Measurements from ENCODE around the gene MYH6. TPM values are rescaled to one million over a fixed set of nuclear protein-coding genes. Genes with fewer than 3 reads are reported as not detected.

The MYH6 gene
- polyA plus RNA-seq, 1 donor: 0.03 TPM

GRCh38 chr14:23414254-23414653 lies 6.2 kb upstream of the MYH6 start:
- Histone ChIP-seq H3K4me3 (ENCODE audit: low read length) (no peak overlapping the region), H3K4me1 (ENCODE audit: control insufficient read depth, insufficient read depth, low read length) (no peaks in the 10 kb centered on the region), H3K27ac (ENCODE audit: low read length) (no peak overlapping the region), H3K36me3 (ENCODE audit: control insufficient read depth, insufficient read depth, low read length) (no peaks in the 10 kb centered on the region), H3K27me3 (ENCODE audit: control insufficient read depth, insufficient read depth, low read length) (no peaks in the 10 kb centered on the region), H3K9me3 (ENCODE audit: control insufficient read depth, low read depth, low read length) (no peaks in the 10 kb centered on the region)
- WGBS (ENCODE audit: insufficient coverage, low lambda C conversion rate): no CpG with 5 or more reads among the region's 3 CpGs
- DNase-seq: no peak

- no CpG with 5 or more reads among the region's 16 CpGs for WGBS (ENCODE audit: insufficient coverage, low lambda C conversion rate)
- H3K9me3 ChIP-seq (ENCODE audit: control insufficient read depth, low read depth, low read length): no peaks in the 10 kb centered on the region
- H3K27me3 ChIP-seq (ENCODE audit: control insufficient read depth, insufficient read depth, low read length): no peaks in the 10 kb centered on the region
- H3K36me3 ChIP-seq (ENCODE audit: control insufficient read depth, insufficient read depth, low read length): no peaks in the 10 kb centered on the region
- DNase-seq: no peak
- H3K27ac ChIP-seq (ENCODE audit: low read length): no peak overlapping the region
- H3K4me1 ChIP-seq (ENCODE audit: control insufficient read depth, insufficient read depth, low read length): no peaks in the 10 kb centered on the region
- H3K4me3 ChIP-seq (ENCODE audit: low read length): no peak overlapping the region
Measured at GRCh38 chr14:23413681-23414080, 5.6 kb upstream of the MYH6 start.

GRCh38 chr14:23411563-23412525 lies 3.8 kb upstream of the MYH6 start:
- no peak for DNase-seq
- H3K27me3 ChIP-seq (ENCODE audit: control insufficient read depth, insufficient read depth, low read length): no peaks in the 10 kb centered on the region

GRCh38 chr14:23409966-23410635 lies 2.0 kb upstream of the MYH6 start:
- no peaks in the 10 kb centered on the region for H3K4me1 ChIP-seq (ENCODE audit: control insufficient read depth, insufficient read depth, low read length)
- H3K4me3 ChIP-seq (ENCODE audit: low read length): no peak overlapping the region
- no CpG with 5 or more reads among the region's 14 CpGs for WGBS (ENCODE audit: insufficient coverage, low lambda C conversion rate)
- no peaks in the 10 kb centered on the region for H3K9me3 ChIP-seq (ENCODE audit: control insufficient read depth, low read depth, low read length)
- H3K27ac ChIP-seq (ENCODE audit: low read length): no peak overlapping the region
- H3K36me3 ChIP-seq (ENCODE audit: control insufficient read depth, insufficient read depth, low read length): no peaks in the 10 kb centered on the region
- no peaks in the 10 kb centered on the region for H3K27me3 ChIP-seq (ENCODE audit: control insufficient read depth, insufficient read depth, low read length)
- DNase-seq: no peak

More at GRCh38 chr14:23411563-23412525, 3.8 kb upstream of the MYH6 start:
- Histone ChIP-seq H3K9me3 (ENCODE audit: control insufficient read depth, low read depth, low read length) (no peaks in the 10 kb centered on the region), H3K4me1 (ENCODE audit: control insufficient read depth, insufficient read depth, low read length) (no peaks in the 10 kb centered on the region), H3K27ac (ENCODE audit: low read length) (no peak overlapping the region), H3K4me3 (ENCODE audit: low read length) (no peak overlapping the region), H3K36me3 (ENCODE audit: control insufficient read depth, insufficient read depth, low read length) (no peaks in the 10 kb centered on the region)
- no CpG with 5 or more reads among the region's 14 CpGs for WGBS (ENCODE audit: insufficient coverage, low lambda C conversion rate)

GRCh38 chr14:23409475-23409874 lies 1.4 kb upstream of the MYH6 start:
- H3K4me1 ChIP-seq (ENCODE audit: control insufficient read depth, insufficient read depth, low read length): no peaks in the 10 kb centered on the region
- no peak overlapping the region for H3K27ac ChIP-seq (ENCODE audit: low read length)

GRCh38 chr14:23408307-23408630 lies 196 bp upstream of the MYH6 start:
- no peak for DNase-seq
- 53% methylated on average over 2 of the region's 5 CpGs for WGBS (ENCODE audit: insufficient coverage, low lambda C conversion rate)
- Histone ChIP-seq H3K27ac (ENCODE audit: low read length) (no peak overlapping the region), H3K4me3 (ENCODE audit: low read length) (no peak overlapping the region), H3K36me3 (ENCODE audit: control insufficient read depth, insufficient read depth, low read length) (no peaks in the 10 kb centered on the region), H3K4me1 (ENCODE audit: control insufficient read depth, insufficient read depth, low read length) (no peaks in the 10 kb centered on the region), H3K9me3 (ENCODE audit: control insufficient read depth, low read depth, low read length) (no peaks in the 10 kb centered on the region), H3K27me3 (ENCODE audit: control insufficient read depth, insufficient read depth, low read length) (no peaks in the 10 kb centered on the region)

More at GRCh38 chr14:23409475-23409874, 1.4 kb upstream of the MYH6 start:
- no peak overlapping the region for H3K4me3 ChIP-seq (ENCODE audit: low read length)
- H3K9me3 ChIP-seq (ENCODE audit: control insufficient read depth, low read depth, low read length): no peaks in the 10 kb centered on the region
- H3K36me3 ChIP-seq (ENCODE audit: control insufficient read depth, insufficient read depth, low read length): no peaks in the 10 kb centered on the region
- no peaks in the 10 kb centered on the region for H3K27me3 ChIP-seq (ENCODE audit: control insufficient read depth, insufficient read depth, low read length)
- no CpG with 5 or more reads among the region's 2 CpGs for WGBS (ENCODE audit: insufficient coverage, low lambda C conversion rate)
- DNase-seq: no peak

- Histone ChIP-seq H3K36me3 (ENCODE audit: control insufficient read depth, insufficient read depth, low read length) (no peaks in the 10 kb centered on the region), H3K4me3 (ENCODE audit: low read length) (no peak overlapping the region), H3K4me1 (ENCODE audit: control insufficient read depth, insufficient read depth, low read length) (no peaks in the 10 kb centered on the region), H3K9me3 (ENCODE audit: control insufficient read depth, low read depth, low read length) (no peaks in the 10 kb centered on the region), H3K27me3 (ENCODE audit: control insufficient read depth, insufficient read depth, low read length) (peaks cover 3% of the 10 kb centered on the region), H3K27ac (ENCODE audit: low read length) (no peak overlapping the region)
- no peak for DNase-seq
- WGBS (ENCODE audit: insufficient coverage, low lambda C conversion rate): 80% methylated on average over 1 of the region's 15 CpGs
Measured at GRCh38 chr14:23406725-23407355, 1.2 kb downstream of the MYH6 start.

- H3K4me1 ChIP-seq (ENCODE audit: control insufficient read depth, insufficient read depth, low read length): no peaks in the 10 kb centered on the region
- 100% methylated on average over 1 of the region's 4 CpGs for WGBS (ENCODE audit: insufficient coverage, low lambda C conversion rate)
Measured at GRCh38 chr14:23406244-23406643, 1.8 kb downstream of the MYH6 start.

GRCh38 chr14:23405516-23406025 lies 2.5 kb downstream of the MYH6 start:
- peaks cover 3% of the 10 kb centered on the region for H3K27me3 ChIP-seq (ENCODE audit: control insufficient read depth, insufficient read depth, low read length)
- no peaks in the 10 kb centered on the region for H3K9me3 ChIP-seq (ENCODE audit: control insufficient read depth, low read depth, low read length)
- no peak overlapping the region for H3K27ac ChIP-seq (ENCODE audit: low read length)
- H3K36me3 ChIP-seq (ENCODE audit: control insufficient read depth, insufficient read depth, low read length): no peaks in the 10 kb centered on the region
- no peak for DNase-seq
- H3K4me3 ChIP-seq (ENCODE audit: low read length): no peak overlapping the region
- H3K4me1 ChIP-seq (ENCODE audit: control insufficient read depth, insufficient read depth, low read length): no peaks in the 10 kb centered on the region
- WGBS (ENCODE audit: insufficient coverage, low lambda C conversion rate): no CpG with 5 or more reads among the region's 13 CpGs

More at GRCh38 chr14:23406244-23406643, 1.8 kb downstream of the MYH6 start:
- DNase-seq: no peak
- Histone ChIP-seq H3K36me3 (ENCODE audit: control insufficient read depth, insufficient read depth, low read length) (no peaks in the 10 kb centered on the region), H3K27me3 (ENCODE audit: control insufficient read depth, insufficient read depth, low read length) (peaks cover 3% of the 10 kb centered on the region), H3K27ac (ENCODE audit: low read length) (no peak overlapping the region), H3K9me3 (ENCODE audit: control insufficient read depth, low read depth, low read length) (no peaks in the 10 kb centered on the region), H3K4me3 (ENCODE audit: low read length) (no peak overlapping the region)

GRCh38 chr14:23405096-23405495 lies 3.0 kb downstream of the MYH6 start:
- peaks cover 3% of the 10 kb centered on the region for H3K27me3 ChIP-seq (ENCODE audit: control insufficient read depth, insufficient read depth, low read length)
- WGBS (ENCODE audit: insufficient coverage, low lambda C conversion rate): no CpG with 5 or more reads among the region's 10 CpGs

More at GRCh38 chr14:23405096-23405495, 3.0 kb downstream of the MYH6 start:
- no peaks in the 10 kb centered on the region for H3K9me3 ChIP-seq (ENCODE audit: control insufficient read depth, low read depth, low read length)
- DNase-seq: no peak
- no peaks in the 10 kb centered on the region for H3K4me1 ChIP-seq (ENCODE audit: control insufficient read depth, insufficient read depth, low read length)
- no peaks in the 10 kb centered on the region for H3K36me3 ChIP-seq (ENCODE audit: control insufficient read depth, insufficient read depth, low read length)
- no peak overlapping the region for H3K4me3 ChIP-seq (ENCODE audit: low read length)
- H3K27ac ChIP-seq (ENCODE audit: low read length): no peak overlapping the region

Measured in large intestine (tissue), 3 donors.